HG02852 (cell line): ENCODE data around the gene NOD1.

Experiments used
- ATAC-seq: cut with Tn5 transposase; IDR thresholded peaks from one replicate; pipeline ENCODE4 v1.9.1; 2021; ENCODE audit warnings: mild to moderate bottlenecking, moderate library complexity; ENCODE audit not compliant: unreplicated experiment

Gene NOD1

GRCh38 chr7:30451539-30452279 is 26.9 kb downstream of the NOD1 start:
- no peak for ATAC-seq

- ATAC-seq = no peak
Observed at GRCh38 chr7:30450983-30451497, 27.5 kb downstream of the NOD1 start.

GRCh38 chr7:30450240-30450982 is 28.2 kb downstream of the NOD1 start:
- no peak for ATAC-seq

GRCh38 chr7:30448461-30449189 is 30.0 kb downstream of the NOD1 start:
- ATAC-seq = no peak

GRCh38 chr7:30447466-30447865 is 31.1 kb downstream of the NOD1 start:
- ATAC-seq = no peak

- no peak for ATAC-seq
Observed at GRCh38 chr7:30446266-30446665, 32.3 kb downstream of the NOD1 start.

GRCh38 chr7:30445770-30446169 is 32.8 kb downstream of the NOD1 start:
- ATAC-seq = peak; percentile 98

- no peak for ATAC-seq
Observed at GRCh38 chr7:30437823-30438574, 40.6 kb downstream of the NOD1 start.

- ATAC-seq = no peak
Observed at GRCh38 chr7:30436518-30436917, 42.1 kb downstream of the NOD1 start.

- no peak for ATAC-seq
Observed at GRCh38 chr7:30436046-30436445, 42.5 kb downstream of the NOD1 start.

- ATAC-seq = peak; percentile 72
Observed at GRCh38 chr7:30434140-30434799, 44.3 kb downstream of the NOD1 start.

GRCh38 chr7:30433506-30433905 is 45.1 kb downstream of the NOD1 start:
- no peak for ATAC-seq

GRCh38 chr7:30433082-30433481 is 45.5 kb downstream of the NOD1 start:
- no peak for ATAC-seq

GRCh38 chr7:30430777-30431176 is 47.8 kb downstream of the NOD1 start:
- no peak for ATAC-seq

GRCh38 chr7:30430276-30430675 is 48.3 kb downstream of the NOD1 start:
- ATAC-seq = no peak

- ATAC-seq = no peak
Observed at GRCh38 chr7:30429156-30429530, 49.4 kb downstream of the NOD1 start.

- ATAC-seq = no peak
Observed at GRCh38 chr7:30428246-30429155, 50.1 kb downstream of the NOD1 start.

- no peak for ATAC-seq
Observed at GRCh38 chr7:30427296-30428070, 51.1 kb downstream of the NOD1 start.

GRCh38 chr7:30424506-30424905 is 54.1 kb downstream of the NOD1 start:
- ATAC-seq = no peak
